Activated effector memory CD4-positive, alpha-beta T cell treated with anti-CD3 and anti-CD28 coated beads, Interleukin-2, amount 50 U/mL, for 16 hours (primary cell): Measurements from ENCODE around the gene MAGI3.

Experiments
- DNase-seq: peaks from one replicate; pipeline ENCODE4 v3.0.0-alpha.2; 2020

Gene MAGI3

DNA sequence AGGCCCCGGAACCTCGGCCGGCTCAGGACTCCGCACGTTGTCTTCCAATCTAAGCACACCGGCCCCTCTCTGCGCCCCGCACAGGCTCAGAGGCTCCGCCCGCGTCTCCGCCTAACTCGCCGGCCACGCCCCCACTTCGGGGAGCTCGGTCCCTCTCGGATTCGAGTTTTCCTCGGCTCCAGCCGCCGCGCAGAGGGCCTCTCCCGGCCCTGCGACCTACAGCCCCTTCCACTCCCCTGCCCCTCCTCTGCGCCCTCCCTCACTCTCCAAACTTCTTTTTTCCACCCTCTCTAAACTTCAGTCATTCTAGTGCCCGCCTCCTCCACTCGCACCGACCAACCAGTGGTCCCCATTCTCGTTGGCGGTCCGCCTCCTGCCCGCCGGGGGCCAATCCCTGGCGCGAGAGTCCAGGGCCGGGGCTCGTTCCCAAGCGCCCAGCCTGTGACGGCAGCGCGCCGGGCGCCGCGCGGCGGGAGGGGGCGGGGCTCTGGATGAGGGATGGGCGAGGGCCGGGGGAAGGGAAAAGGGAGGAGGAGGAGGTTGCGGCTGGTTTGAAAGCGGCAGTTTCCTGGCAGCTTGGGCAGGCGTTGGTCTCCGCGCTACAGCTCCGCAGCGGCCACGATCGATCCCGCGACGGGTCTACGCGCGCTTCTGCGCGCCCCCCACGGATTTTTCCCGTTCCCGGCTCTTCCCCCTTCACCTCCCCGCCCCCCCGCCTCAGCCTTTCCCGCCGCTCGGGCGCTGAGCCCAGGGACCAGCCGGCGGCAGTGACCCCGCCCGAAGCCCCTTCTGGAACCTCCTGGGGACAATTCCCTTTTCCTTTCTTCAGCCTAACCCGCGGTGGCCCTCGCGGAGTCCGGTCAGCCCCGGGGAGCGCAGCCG, at the start of gene MAGI3:
TSS of gene MAGI3 (plus strand) at position 563 of the 882 bp plus-strand sequence. CDS start 519 bp downstream, outside the sequence.
- peak; percentile 98 for DNase-seq

DNA sequence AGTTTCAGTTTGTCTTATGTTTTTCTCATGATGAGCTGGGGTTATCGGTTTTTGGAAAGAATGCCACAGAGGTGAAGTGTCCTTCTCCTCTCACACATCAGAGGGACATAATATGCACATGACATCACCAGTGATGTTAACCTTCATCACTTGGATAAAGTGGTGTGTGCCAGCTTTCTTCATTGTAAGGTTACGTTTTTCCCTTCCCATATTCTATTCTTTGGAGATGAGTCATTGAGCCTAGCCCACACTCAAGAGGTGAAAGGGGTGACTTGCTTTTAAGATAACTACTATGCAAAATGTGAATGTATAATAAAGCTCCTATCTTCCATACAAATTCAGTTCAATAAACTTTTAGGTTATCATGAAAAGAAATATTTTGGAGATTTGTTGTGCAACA, 36.7 kb upstream of the MAGI3 start:
- no peak for DNase-seq

DNA sequence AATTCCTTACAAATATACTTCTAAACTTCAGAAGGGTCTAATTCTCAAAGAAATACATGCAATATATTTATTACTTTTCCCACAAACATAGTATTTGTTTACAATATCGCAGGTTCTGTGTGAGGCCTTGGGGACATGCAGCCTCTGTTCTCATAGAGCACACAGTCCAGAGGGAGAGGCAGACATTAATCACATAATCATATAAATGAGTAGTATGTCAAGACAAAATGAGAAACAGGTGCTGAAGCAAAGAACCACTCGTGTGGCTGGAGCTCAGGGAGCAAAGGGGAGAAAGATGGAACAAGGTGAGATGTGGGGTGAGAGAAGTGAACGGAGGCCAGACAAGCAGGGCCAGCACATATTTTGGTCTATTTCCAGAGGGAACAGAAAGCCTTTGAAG, 26.4 kb upstream of the MAGI3 start:
- DNase-seq = no peak

DNA sequence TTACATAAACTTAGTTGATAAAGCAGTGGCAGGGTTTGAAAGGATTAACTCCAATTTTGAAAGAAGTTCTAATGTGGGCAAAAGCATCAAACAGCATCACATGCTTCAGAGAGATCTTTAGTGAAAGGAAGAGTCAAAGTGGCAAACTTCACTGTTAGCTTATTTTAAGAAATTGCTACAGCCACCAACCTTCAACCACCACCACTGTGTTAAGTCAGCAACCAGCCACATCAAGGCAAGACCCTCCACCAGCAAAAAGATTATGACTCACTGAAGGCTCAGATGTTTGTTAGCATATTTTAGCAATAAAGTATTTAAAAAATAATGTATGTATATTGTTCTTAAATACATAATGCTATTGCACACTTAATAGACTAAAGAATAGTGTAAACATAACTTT, 21.3 kb upstream of the MAGI3 start:
- DNase-seq = no peak

DNA sequence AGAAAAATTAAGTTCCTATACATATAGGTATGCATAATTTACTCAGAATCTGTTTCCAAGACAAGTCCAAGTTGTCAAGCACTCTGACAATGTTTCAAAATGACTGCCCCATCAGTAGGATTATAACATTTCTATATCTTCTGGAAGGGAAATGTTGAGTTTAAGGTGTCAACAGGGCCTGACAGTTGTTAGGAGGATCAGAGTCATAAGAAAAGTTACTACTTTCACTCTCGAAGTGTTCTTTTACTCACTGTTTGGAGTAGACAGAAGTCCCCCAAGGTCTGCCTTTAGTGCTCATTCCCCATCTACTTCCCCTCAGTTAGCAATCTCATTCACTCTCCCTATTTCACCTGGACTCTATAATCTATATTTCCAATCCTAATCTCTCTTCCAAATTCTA, 20.6 kb upstream of the MAGI3 start:
- DNase-seq = no peak

DNA sequence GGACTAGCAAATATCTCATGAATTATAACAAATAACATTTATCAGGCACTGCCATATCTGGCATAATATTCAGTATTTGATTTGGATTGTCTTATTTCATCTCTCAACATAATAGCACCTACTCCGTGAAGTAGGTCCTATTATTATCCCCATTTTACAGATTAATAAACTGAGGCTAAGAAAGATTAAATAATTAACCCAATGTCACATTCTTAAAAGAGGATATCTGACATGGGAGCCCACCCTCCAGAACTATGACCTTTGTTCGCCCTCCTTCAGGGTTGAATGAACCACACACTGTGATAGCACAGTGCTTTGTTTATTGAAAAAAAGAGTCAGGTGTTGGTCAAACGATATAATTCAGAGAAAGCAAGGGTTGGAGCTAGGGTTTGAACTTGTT, 19.4 kb upstream of the MAGI3 start:
- DNase-seq = no peak

DNA sequence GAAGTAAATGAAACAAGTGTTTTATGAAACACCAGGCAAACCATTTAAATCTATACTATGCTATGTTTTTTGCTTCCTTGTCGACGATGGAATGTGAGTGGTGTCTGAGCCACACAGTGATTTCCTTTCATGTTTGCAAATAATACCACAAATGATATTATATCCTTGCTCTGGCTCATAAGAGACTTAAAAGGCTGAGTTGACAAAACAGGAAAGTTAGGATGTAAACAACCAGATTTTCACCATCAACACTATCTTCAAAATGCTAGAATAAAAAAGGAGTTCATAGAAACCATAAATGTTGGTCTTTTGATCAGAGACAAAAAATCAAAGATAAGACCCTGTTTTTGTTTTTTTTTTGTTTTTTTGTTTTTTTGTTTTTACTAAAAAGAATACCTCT, 17.8 kb upstream of the MAGI3 start:
- DNase-seq = no peak

DNA sequence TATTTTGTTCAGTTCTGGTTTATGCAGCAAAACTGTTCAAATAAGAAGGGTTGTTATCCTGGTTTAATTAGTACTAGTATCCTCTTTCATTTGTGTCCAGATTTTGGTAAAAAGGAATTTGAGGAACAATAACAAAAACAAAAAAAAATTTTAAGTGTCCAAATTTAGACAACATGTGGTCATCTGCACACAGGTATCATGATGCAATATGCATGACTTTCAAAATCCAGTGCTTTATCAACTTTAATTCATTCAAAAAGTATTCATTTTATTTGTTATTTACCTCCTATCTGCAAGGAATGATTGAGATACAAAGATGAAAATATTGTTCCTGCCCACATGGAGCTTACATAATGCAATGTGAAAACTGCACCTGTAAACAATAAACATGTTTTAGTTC, 16.7 kb upstream of the MAGI3 start:
- DNase-seq = no peak

DNA sequence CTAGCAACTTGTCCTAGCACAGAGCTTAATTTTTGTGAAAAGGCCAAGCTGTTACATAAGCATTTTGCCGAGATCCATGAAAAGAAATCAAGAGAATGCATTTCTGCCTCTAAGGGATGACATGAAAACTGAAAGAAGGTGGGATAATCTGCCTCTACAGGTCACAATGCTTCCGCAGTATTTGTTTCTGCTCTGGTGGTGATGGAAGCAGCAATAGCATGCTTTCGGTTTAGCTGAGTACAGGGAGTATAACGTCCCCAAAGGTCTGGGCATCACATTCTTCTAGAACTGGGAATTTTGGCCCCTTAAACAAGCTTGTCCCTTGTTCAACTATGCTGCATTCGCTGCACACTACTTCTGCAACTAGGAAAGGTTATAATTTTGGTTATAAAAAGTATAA, 14.4 kb upstream of the MAGI3 start:
- no peak for DNase-seq

DNA sequence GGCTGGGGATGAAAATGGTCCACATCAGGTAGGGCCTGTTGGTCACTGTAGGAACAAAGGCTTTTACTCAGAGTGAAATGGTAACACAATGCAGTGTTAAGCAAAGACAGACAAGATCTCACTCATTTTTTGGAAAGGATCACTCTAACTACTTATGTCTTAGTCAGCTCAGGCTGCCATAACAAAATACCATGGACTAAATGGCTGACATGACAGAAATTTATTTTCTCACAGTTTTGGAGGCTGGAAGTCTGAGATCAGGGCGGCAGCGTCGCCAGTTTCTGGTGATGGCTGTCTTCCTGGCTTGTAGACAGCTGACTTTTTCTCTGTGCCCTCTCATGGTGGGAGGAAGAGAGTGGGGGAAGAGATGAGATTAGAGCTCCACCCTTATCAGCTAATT, 10.2 kb upstream of the MAGI3 start:
- DNase-seq = no peak

DNA sequence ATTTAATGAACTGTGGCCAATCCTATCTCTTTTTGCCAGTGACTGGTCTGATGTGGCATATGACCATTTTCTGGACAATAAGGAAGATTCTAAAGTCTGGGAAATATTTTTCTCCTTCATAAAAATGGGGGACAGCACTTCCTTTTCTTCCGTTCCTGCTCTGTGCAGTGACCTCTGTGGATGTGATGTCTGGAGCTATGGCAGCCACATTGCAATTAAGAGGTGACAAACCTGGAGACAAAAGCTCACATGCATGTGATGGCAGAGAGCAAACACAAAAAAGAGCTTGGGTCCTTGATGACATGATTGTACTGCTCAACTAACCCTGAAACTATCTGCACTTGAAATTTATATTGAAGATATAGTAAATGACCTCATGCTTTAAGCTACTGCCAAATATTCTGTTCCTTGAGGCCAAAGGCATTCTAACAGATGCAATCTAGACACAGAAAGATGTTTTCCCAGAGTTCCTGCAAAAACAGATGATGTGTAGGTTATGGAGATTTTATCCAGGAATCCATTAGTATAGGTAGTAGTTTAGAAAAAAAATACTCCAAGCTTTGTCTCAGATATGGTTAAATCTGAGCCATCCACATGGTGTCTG, 2.2 kb upstream of the MAGI3 start:
- no peak for DNase-seq

DNA sequence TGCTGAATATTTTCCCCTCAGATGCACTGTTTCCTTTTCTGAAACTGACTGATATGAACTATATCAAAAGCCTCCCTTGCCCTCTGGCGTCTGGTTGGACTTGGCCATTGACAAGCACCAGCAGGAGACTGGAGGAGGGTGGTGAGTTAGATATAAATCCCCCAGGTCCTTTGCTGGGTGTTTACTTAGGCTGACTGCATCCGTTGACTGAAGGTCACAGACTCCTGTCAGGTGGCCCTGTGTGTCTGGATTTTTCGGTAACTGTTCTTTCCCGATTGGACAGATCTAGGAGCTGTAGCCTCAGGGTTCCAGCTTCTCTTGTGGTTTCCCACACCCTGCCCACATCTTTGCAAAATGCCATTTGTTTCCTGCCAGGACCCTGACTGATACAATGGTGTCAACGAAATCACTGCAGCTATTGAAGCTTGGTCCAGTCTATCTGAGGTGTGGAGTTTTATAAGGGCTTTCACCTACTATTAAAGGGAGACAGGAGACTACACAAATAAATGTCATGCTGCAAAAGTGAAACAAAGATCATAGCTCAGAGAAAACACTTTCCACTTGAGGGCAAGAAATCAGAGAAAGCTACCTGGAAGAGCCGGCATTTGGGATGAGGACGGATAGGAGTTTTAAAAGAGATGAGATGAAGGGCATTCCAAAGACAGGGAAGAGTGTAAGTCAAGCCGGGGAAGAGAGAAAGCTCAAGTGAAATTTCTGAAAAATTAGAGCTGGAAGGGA, 1.5 kb upstream of the MAGI3 start:
- DNase-seq = no peak

DNA sequence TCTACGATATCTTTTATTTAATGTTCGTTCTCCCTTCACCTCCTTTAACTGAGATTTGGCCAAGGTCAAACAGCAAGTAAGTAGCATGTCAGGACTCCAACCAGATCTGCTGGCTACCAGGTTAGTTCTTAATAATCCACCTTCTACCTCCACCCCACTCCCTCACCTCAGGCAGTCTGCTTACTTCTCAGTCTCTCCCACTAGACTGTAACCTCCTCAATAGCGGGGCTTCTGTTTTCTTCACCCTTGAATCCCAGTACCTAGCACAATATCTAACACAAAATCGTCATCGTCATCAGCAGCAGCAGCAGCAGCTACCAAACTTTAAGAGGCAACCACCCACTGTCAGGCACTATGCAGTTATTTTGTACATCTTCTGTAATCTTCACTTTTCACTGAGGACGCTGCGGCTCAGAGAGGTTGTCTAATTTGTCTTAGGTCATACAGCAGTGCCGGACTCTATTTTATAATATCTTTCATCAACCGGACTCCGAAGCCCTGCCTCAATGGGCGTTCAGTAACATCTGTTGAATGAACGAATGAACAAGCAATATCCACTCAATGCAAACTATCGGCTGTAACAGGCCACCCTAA, 859 bp upstream of the MAGI3 start:
- no peak for DNase-seq

DNA sequence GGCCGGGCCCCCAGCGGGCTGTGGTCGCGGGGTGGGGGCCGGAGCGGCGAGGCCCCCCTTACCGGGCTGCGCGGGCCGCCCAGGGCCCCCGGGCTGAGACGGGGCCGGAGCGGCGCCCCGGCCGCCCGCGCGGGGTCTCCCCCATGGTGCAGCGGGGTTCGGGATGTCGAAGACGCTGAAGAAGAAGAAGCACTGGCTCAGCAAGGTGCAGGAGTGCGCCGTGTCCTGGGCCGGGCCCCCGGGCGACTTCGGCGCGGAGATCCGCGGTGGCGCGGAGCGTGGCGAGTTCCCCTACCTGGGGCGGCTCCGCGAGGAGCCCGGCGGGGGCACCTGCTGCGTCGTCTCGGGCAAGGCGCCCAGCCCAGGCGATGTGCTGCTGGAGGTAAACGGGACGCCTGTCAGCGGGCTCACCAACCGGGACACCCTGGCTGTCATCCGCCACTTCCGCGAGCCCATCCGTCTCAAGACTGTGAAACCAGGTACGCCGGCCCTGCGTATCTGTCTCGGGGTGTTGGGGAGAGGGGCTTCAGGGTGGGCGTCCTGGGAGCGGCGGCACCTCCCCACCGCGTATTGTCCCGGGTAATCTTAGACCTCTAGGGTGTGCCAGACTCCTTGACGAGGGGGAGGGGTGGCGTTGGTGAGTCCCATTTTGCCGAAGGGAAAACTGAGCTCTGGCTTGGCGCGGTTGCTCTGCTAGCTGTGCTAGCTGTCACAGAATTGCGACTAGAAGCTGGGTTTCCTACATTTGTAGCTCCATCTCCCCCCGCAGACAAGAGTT, 745 bp downstream of the MAGI3 start:
- peak; percentile 82 for DNase-seq

DNA sequence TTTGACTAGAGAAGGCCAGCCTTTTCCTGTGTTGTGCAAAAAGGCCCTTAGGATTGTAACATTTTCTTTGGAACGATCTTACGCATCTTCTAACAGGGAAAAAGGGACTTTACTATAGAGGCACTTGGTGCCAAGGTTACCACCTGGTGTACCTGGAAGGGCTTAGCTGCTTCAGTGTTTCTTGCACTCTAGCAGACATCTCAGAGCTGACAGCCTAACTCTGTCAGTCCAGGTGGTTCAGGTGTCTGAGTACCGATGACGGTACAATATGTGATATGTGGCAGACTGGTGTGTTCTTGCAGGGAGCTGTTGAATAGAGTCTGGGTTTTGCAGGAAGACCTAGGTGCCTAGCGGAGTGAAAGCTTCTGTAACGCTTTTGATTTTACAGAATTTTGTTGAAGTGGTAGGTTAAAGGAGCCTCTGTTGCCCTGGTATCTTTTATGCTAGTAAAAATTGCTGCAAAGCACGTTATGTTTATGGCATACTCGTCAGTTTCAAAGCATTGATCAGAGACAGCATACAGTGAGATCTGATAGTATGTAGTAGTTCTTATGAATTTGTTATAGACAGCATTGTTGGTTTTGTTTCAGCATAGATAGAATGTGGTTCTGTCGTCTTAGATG, 1.4 kb downstream of the MAGI3 start:
- peak; percentile 64 for DNase-seq

DNA sequence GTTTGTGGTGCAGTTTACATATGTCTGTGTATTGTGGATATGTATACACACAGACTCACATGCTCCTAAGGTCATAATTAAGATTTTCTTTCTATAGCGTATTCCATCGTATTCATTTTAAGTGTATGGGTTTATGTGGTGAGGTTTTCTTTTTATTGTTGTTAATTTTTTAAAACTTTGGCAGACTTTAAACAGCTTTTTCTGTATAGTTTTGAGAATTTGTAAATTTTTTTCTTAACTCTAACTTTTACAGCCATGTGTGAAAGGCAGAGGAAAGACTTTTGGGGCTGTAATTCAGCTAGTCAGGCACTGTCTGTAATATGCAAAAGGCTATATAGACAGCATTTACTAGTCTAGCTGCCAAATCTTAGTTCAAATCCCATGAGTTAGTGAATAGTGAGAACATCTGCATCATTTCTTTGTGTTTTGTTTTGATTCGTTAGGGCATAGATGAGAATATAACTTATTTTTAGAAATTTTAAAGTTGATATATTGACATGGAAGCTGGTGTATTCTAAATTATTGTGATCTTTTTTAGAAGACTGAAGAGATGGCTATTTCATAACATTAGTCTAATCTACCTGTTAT, 2.3 kb downstream of the MAGI3 start:
- DNase-seq = no peak

DNA sequence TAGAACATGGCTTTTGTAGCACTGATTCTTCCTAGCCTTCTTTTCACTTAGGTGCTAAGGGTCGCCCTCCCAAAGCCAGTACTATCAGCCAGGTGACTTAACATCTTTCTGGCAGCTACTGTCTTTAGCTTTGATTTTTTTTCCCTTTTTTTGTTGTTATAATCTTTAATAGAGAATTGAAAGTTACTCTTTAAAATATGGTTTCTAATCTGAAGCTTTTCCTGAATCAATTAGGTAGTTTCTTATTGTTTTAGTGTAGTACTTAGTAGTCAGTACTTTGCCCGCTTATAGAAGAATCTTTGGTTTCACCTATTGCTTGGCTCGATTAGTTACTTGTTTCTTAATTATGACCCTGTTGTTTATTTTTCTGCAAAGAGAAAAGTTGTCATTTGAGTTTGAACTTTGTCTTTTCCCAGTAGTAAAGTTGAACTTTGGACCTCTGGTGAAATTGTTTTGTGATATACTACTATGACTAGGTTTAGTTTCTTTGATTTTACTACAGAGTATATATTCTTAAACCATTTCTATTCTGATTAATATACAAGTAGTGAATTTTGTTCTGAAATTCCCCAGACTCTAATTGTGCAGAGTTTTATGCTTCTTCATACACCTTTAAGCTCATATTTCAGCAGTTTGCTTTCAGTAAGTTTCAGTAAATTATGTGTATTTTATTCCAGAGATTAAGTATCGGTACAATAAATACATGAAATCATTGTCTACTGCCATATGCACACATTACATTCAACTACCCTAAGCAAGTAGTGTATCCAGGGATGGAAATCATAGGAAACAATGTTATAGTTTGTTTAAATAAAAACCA, 3.9 kb downstream of the MAGI3 start:
- DNase-seq = no peak

DNA sequence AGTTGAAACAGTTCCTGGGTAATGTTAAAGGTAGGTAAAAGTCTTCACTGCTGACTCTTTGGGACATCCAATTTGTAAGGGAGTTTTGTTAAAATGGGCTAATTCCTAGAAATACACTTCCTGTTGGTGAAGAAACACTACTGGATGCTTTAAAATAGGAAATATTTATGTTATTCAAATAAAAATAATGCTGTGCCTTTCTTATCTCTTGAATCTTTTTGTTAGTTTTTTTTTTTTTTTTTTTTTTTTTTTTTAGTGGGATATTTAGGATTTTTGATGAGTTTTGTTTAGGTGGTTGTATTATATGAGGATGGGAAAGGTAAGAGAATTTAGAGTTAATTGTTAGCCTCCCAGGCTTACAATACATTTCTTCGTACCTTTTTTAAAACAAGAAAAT, 4.5 kb downstream of the MAGI3 start:
- no peak for DNase-seq

DNA sequence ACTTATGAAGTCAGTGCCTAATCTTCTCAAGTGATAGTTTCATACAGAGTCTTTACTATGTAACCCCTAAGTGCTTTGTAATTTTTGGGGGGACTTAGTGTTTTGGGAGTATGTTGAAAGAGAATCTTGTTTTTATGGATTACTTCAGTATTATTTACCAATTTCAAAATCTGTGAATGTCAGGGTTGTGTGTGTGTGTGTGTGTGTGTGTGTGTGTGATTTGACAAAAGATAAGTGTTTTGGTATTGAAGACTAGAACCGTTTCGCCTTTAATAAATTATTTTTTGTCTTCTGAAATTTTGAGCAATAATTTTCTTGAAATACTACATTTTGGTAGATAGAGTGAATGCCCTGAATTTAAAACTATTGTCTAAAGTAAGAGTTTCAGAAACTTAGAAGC, 5.8 kb downstream of the MAGI3 start:
- no peak for DNase-seq

DNA sequence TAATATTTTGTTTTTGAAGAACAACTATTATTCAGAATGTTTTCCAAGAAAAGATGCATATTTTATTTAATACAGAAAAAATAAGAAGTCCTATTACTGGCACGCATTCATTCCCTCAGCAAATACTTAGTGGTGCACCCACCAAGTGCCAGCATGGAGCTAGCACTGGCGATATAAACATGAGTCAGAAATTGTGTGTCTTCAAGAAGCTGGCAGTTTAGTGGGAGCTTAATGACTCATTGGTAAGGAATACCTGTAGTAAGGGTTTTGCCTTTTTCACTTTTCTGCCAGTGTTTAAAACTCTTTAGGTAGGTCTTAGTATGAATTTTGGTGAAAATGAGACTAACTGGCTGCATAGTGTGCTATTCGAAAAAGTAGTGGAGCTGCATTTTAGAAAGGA, 6.3 kb downstream of the MAGI3 start:
- DNase-seq = no peak

DNA sequence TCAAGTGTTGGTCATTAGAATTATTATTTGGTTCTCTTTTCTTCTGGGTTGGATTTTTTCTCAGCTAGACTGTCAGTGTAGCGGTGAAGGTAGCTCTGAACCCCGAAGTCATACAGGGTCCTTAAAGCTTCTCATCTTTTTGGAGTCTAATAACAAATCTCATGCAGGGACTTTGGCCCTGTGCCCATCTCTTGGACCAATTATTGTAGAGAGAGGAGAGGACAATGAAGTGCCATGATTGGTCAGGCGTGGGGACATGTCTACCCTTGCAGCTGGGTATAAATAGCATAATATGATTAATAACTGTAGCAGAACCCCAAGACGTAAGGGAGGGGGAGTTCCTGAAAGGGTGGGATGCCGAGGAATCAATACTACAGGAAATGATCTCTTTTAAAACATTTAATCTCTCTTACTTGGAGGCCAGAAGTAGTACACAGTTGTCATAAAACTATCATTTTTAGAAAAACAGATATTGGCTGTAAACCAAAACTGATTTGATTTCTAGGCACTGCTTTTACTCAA, 8.8 kb downstream of the MAGI3 start:
- DNase-seq = no peak
